Measurements from ENCODE around the gene CYP27A1. TPM values are rescaled to one million over a fixed set of nuclear protein-coding genes. Genes with fewer than 3 reads are reported as not detected.

CYP27A1 gene
- total RNA-seq, 1 experiment from 2014 or later: 20.9 TPM

GRCh38 chr2:218819093-218819492, 37.1 kb downstream of the CYP27A1 start:
- intact Hi-C loops (cut with micrococcal nuclease; ENCODE audit: unreplicated experiment): no loop called here
- no peaks in the 10 kb centered on the region for H3K9me3 Mint-ChIP-seq (ENCODE audit: unreplicated experiment)
- peaks cover 5% of the 10 kb centered on the region for H3K4me1 Mint-ChIP-seq (ENCODE audit: low read depth, unreplicated experiment)
- ChIA-PET POLR2A (no interaction called here), CTCF (no interaction called here)
- no peak for TF ChIP-seq CTCF (IDR thresholded peaks at IDR 0.05; ENCODE audit: insufficient read depth in 1 of 2, low read depth in 1 of 2, low read length in 1 of 2, severe bottlenecking in 1 of 2, unreplicated experiment in 1 of 2)
- H3K4me1 ChIP-seq: no peaks in the 10 kb centered on the region
- no peak overlapping the region for H3K4me3 ChIP-seq (ENCODE audit: low read depth, low read length)
- H3K27me3 ChIP-seq (replicated peaks; ENCODE audit: control insufficient read depth, insufficient read depth, low read length): no peaks in the 10 kb centered on the region; the same call in 1 of the 2 replicates
- no peaks in the 10 kb centered on the region for H3K9me3 ChIP-seq
- H3K4me3 Mint-ChIP-seq (ENCODE audit: unreplicated experiment): no peak overlapping the region
- no peaks in the 10 kb centered on the region for H3K36me3 ChIP-seq (ENCODE audit: control insufficient read depth, insufficient read depth, low read length)
- no peak for DNase-seq
- H3K36me3 Mint-ChIP-seq (ENCODE audit: insufficient read depth, unreplicated experiment): peaks cover 8% of the 10 kb centered on the region
- no TSS peak for BruUV-seq (replicated peaks)
- no peaks in the 10 kb centered on the region for H3K27me3 Mint-ChIP-seq (ENCODE audit: insufficient read depth, unreplicated experiment)
- no peak overlapping the region for H3K27ac Mint-ChIP-seq (ENCODE audit: unreplicated experiment)

- peaks cover 5% of the 10 kb centered on the region for H3K4me1 Mint-ChIP-seq (ENCODE audit: low read depth, unreplicated experiment)
- DNase-seq: no peak
- no peak overlapping the region for H3K27ac Mint-ChIP-seq (ENCODE audit: unreplicated experiment)
- no peak overlapping the region for H3K4me3 ChIP-seq (ENCODE audit: low read depth, low read length)
- BruUV-seq (replicated peaks): no TSS peak
- no peaks in the 10 kb centered on the region for H3K9me3 ChIP-seq
- peaks cover under 1% of the 10 kb centered on the region for H3K36me3 Mint-ChIP-seq (ENCODE audit: insufficient read depth, unreplicated experiment)
- intact Hi-C loops (cut with micrococcal nuclease; ENCODE audit: unreplicated experiment): no loop called here
- no peaks in the 10 kb centered on the region for H3K4me1 ChIP-seq
- ChIA-PET POLR2A (no interaction called here), CTCF (no interaction called here)
- no peaks in the 10 kb centered on the region for H3K9me3 Mint-ChIP-seq (ENCODE audit: unreplicated experiment)
- no peak overlapping the region for H3K4me3 Mint-ChIP-seq (ENCODE audit: unreplicated experiment)
- no peaks in the 10 kb centered on the region for H3K27me3 Mint-ChIP-seq (ENCODE audit: insufficient read depth, unreplicated experiment)
- no peaks in the 10 kb centered on the region for H3K36me3 ChIP-seq (ENCODE audit: control insufficient read depth, insufficient read depth, low read length)
- no peaks in the 10 kb centered on the region; the same call in 1 of the 2 replicates for H3K27me3 ChIP-seq (replicated peaks; ENCODE audit: control insufficient read depth, insufficient read depth, low read length)
- no peak for TF ChIP-seq CTCF (IDR thresholded peaks at IDR 0.05; ENCODE audit: insufficient read depth in 1 of 2, low read depth in 1 of 2, low read length in 1 of 2, severe bottlenecking in 1 of 2, unreplicated experiment in 1 of 2)
Measured at GRCh38 chr2:218820746-218821369, 38.9 kb downstream of the CYP27A1 start.

- BruUV-seq (replicated peaks): no TSS peak
- H3K9me3 Mint-ChIP-seq (ENCODE audit: unreplicated experiment): no peaks in the 10 kb centered on the region
- Histone ChIP-seq H3K36me3 (ENCODE audit: control insufficient read depth, insufficient read depth, low read length) (no peaks in the 10 kb centered on the region), H3K9me3 (no peaks in the 10 kb centered on the region), H3K4me3 (ENCODE audit: low read depth, low read length) (no peak overlapping the region), H3K4me1 (no peaks in the 10 kb centered on the region), H3K27me3 (replicated peaks; ENCODE audit: control insufficient read depth, insufficient read depth, low read length) (no peaks in the 10 kb centered on the region; the same call in 1 of the 2 replicates)
- no peak overlapping the region for H3K27ac Mint-ChIP-seq (ENCODE audit: unreplicated experiment)
- POLR2A ChIA-PET: no interaction called here
- H3K36me3 Mint-ChIP-seq (ENCODE audit: insufficient read depth, unreplicated experiment): no peaks in the 10 kb centered on the region
- no peaks in the 10 kb centered on the region for H3K27me3 Mint-ChIP-seq (ENCODE audit: insufficient read depth, unreplicated experiment)
- peaks cover 5% of the 10 kb centered on the region for H3K4me1 Mint-ChIP-seq (ENCODE audit: low read depth, unreplicated experiment)
- no peak for TF ChIP-seq CTCF (IDR thresholded peaks at IDR 0.05; ENCODE audit: insufficient read depth in 1 of 2, low read depth in 1 of 2, low read length in 1 of 2, severe bottlenecking in 1 of 2, unreplicated experiment in 1 of 2)
- CTCF ChIA-PET: interaction anchor here (0.5 kb wide), 1 partner anchor 151 kb away, joined by 4 read pairs; no protein-coding TSS in a partner anchor
- intact Hi-C loops (cut with micrococcal nuclease; ENCODE audit: unreplicated experiment): no loop called here
- no peak for DNase-seq
- no peak overlapping the region for H3K4me3 Mint-ChIP-seq (ENCODE audit: unreplicated experiment)
Measured at GRCh38 chr2:218821605-218822211, 39.8 kb downstream of the CYP27A1 start.

Data from Caco-2 (cell line).